Measurements from ENCODE around the gene AP1B1. TPM values are rescaled to one million over a fixed set of nuclear protein-coding genes. Genes with fewer than 3 reads are reported as not detected.
"Not testable (repeated sequence)": the region's sequence is repeated elsewhere in the genome, so short reads cannot be mapped to it uniquely, and the experiment has no call there.

Gene AP1B1
- total RNA-seq, 1 donor from 2014 or later, result 29.2 TPM

GRCh38 chr22:29359469-29359868 is 28.9 kb downstream of the AP1B1 start:
- peak; percentile 84 for ATAC-seq
- intact Hi-C loops (cut with DNase I), result loop anchor here (1.0 kb wide), 1 partner anchor 53 kb away; the partner anchor contains the start of gene GAS2L1
- DNase-seq (ENCODE audit: missing footprints), result peak; percentile 72

GRCh38 chr22:29357193-29357890 is 31.0 kb downstream of the AP1B1 start:
- DNase-seq (ENCODE audit: missing footprints); intact Hi-C loops (cut with DNase I); ATAC-seq: not testable (repeated sequence)

GRCh38 chr22:29353860-29354259 is 34.5 kb downstream of the AP1B1 start:
- DNase-seq (ENCODE audit: missing footprints) (no peak), ATAC-seq (no peak)
- intact Hi-C loops (cut with DNase I), result no loop called here

GRCh38 chr22:29353286-29353685 is 35.1 kb downstream of the AP1B1 start:
- ATAC-seq, result no peak
- intact Hi-C loops (cut with DNase I), result no loop called here
- no peak for DNase-seq (ENCODE audit: missing footprints)

GRCh38 chr22:29352778-29353177 is 35.6 kb downstream of the AP1B1 start:
- ATAC-seq (no peak), DNase-seq (ENCODE audit: missing footprints) (no peak)
- intact Hi-C loops (cut with DNase I), result no loop called here

- ATAC-seq (no peak), DNase-seq (ENCODE audit: missing footprints) (no peak)
- intact Hi-C loops (cut with DNase I), result no loop called here
Measured at GRCh38 chr22:29351891-29352290, 36.5 kb downstream of the AP1B1 start.

GRCh38 chr22:29351042-29351441 is 37.3 kb downstream of the AP1B1 start:
- ATAC-seq (no peak), DNase-seq (ENCODE audit: missing footprints) (no peak)
- intact Hi-C loops (cut with DNase I), result no loop called here

- intact Hi-C loops (cut with DNase I), result no loop called here
- no peak for DNase-seq (ENCODE audit: missing footprints)
- no peak for ATAC-seq
Measured at GRCh38 chr22:29348956-29349355, 39.4 kb downstream of the AP1B1 start.

GRCh38 chr22:29348041-29348440 is 40.3 kb downstream of the AP1B1 start:
- intact Hi-C loops (cut with DNase I), result no loop called here
- DNase-seq (ENCODE audit: missing footprints) (no peak), ATAC-seq (no peak)

GRCh38 chr22:29346659-29347058 is 41.7 kb downstream of the AP1B1 start:
- no peak for ATAC-seq
- DNase-seq (ENCODE audit: missing footprints), result peak; percentile 62
- intact Hi-C loops (cut with DNase I), result no loop called here

GRCh38 chr22:29345932-29346331 is 42.4 kb downstream of the AP1B1 start:
- intact Hi-C loops (cut with DNase I), result no loop called here
- ATAC-seq (no peak), DNase-seq (ENCODE audit: missing footprints) (peak; percentile 15)

GRCh38 chr22:29344889-29345288 is 43.5 kb downstream of the AP1B1 start:
- ATAC-seq; intact Hi-C loops (cut with DNase I); DNase-seq (ENCODE audit: missing footprints): not testable (repeated sequence)

GRCh38 chr22:29344137-29344536 is 44.2 kb downstream of the AP1B1 start:
- intact Hi-C loops (cut with DNase I), result no loop called here
- ATAC-seq (peak; percentile 77), DNase-seq (ENCODE audit: missing footprints) (peak; percentile 80)

- intact Hi-C loops (cut with DNase I), result loop anchor here (2.0 kb wide), 1 partner anchor 33 kb away; no protein-coding TSS in a partner anchor
- DNase-seq (ENCODE audit: missing footprints), result peak; percentile 75
- peak; percentile 64 for ATAC-seq
Measured at GRCh38 chr22:29343313-29343805, 45.0 kb downstream of the AP1B1 start.

- no peak for ATAC-seq
- peak; percentile 20 for DNase-seq (ENCODE audit: missing footprints)
- intact Hi-C loops (cut with DNase I), result loop anchor here (2.0 kb wide), 1 partner anchor 32 kb away; no protein-coding TSS in a partner anchor
Measured at GRCh38 chr22:29342577-29343312, 45.6 kb downstream of the AP1B1 start.

- ATAC-seq, result no peak
- DNase-seq (ENCODE audit: missing footprints), result peak; percentile 21
- intact Hi-C loops (cut with DNase I), result loop anchor here (2.0 kb wide), 1 partner anchor 31 kb away; no protein-coding TSS in a partner anchor
Measured at GRCh38 chr22:29342177-29342576, 46.2 kb downstream of the AP1B1 start.

- ATAC-seq (no peak), DNase-seq (ENCODE audit: missing footprints) (no peak)
- intact Hi-C loops (cut with DNase I), result loop anchor here (2.0 kb wide), 1 partner anchor 31 kb away; no protein-coding TSS in a partner anchor
Measured at GRCh38 chr22:29341849-29342127, 46.6 kb downstream of the AP1B1 start.

- no peak for ATAC-seq
- intact Hi-C loops (cut with DNase I), result no loop called here
Measured at GRCh38 chr22:29341056-29341848, 47.1 kb downstream of the AP1B1 start.

GRCh38 chr22:29340566-29340965 is 47.8 kb downstream of the AP1B1 start:
- DNase-seq (ENCODE audit: missing footprints) (no peak), ATAC-seq (no peak)
- intact Hi-C loops (cut with DNase I), result no loop called here

More at GRCh38 chr22:29341056-29341848, 47.1 kb downstream of the AP1B1 start:
- DNase-seq (ENCODE audit: missing footprints), result no peak

Data from Right ventricle myocardium inferior (tissue), 1 donor.